Activated CD4-positive, alpha-beta T cell treated with anti-CD3 and anti-CD28 coated beads for 48 hours (primary cell): Measurements from ENCODE around the gene ADARB1.

Experiments
- DNase-seq: peaks from one replicate; pipeline ENCODE4 v3.0.0-alpha.2; 2020

The ADARB1 gene

GRCh38 chr21:45155910-45156309, 81.5 kb downstream of the ADARB1 start:
- no peak for DNase-seq

GRCh38 chr21:45156459-45156858, 82.1 kb downstream of the ADARB1 start:
- no peak for DNase-seq

- no peak for DNase-seq
These were observed 83.6 kb downstream of the ADARB1 start for GRCh38 chr21:45157932-45158331.

GRCh38 chr21:45158491-45159423, 84.4 kb downstream of the ADARB1 start:
- no peak for DNase-seq

- no peak for DNase-seq
These were observed 85.8 kb downstream of the ADARB1 start for GRCh38 chr21:45160198-45160597.

GRCh38 chr21:45161038-45161945, 86.9 kb downstream of the ADARB1 start:
- no peak for DNase-seq

- no peak for DNase-seq
These were observed 87.7 kb downstream of the ADARB1 start for GRCh38 chr21:45162115-45162514.

GRCh38 chr21:45162809-45163208, 88.4 kb downstream of the ADARB1 start:
- no peak for DNase-seq

GRCh38 chr21:45163413-45164123, 89.2 kb downstream of the ADARB1 start:
- no peak for DNase-seq

- DNase-seq, result no peak
These were observed 89.7 kb downstream of the ADARB1 start for GRCh38 chr21:45164124-45164511.

- no peak for DNase-seq
These were observed 90.5 kb downstream of the ADARB1 start for GRCh38 chr21:45164838-45165237.

GRCh38 chr21:45166931-45167330, 92.6 kb downstream of the ADARB1 start:
- DNase-seq, result no peak

- no peak for DNase-seq
These were observed 93.4 kb downstream of the ADARB1 start for GRCh38 chr21:45167796-45168222.

GRCh38 chr21:45168522-45168921, 94.1 kb downstream of the ADARB1 start:
- DNase-seq, result no peak

GRCh38 chr21:45169001-45169400, 94.6 kb downstream of the ADARB1 start:
- no peak for DNase-seq

- no peak for DNase-seq
These were observed 95.3 kb downstream of the ADARB1 start for GRCh38 chr21:45169682-45170081.

GRCh38 chr21:45170987-45171386, 96.6 kb downstream of the ADARB1 start:
- DNase-seq, result no peak

GRCh38 chr21:45172420-45172819, 98.0 kb downstream of the ADARB1 start:
- no peak for DNase-seq

GRCh38 chr21:45175326-45176095, 101.1 kb downstream of the ADARB1 start:
- no peak for DNase-seq

GRCh38 chr21:45176141-45176540, 101.8 kb downstream of the ADARB1 start:
- DNase-seq, result no peak

- DNase-seq, result no peak
These were observed 102.7 kb downstream of the ADARB1 start for GRCh38 chr21:45177039-45177438.

GRCh38 chr21:45178070-45178608, 103.8 kb downstream of the ADARB1 start:
- DNase-seq, result no peak
